HCT116 (cell line): ENCODE data around the gene LYSMD4. TPM values are rescaled to one million over a fixed set of nuclear protein-coding genes. Genes with fewer than 3 reads are reported as not detected.

ENCODE experiments used
- ATAC-seq: fragments of 200-7000 bp; cut with Tn5 transposase; 2 replicates; pipeline ENCODE4 v1.9.1; 2020; ENCODE audit warnings: mild to moderate bottlenecking, moderate library complexity
- BruUV-seq: library from RNA; stranded (reverse); fragments of 400-500 nt; replicated peaks from 2 replicates; lab custom pipeline; 2021; lab: Mats Ljungman, UMichigan
- CTCF ChIA-PET: fragments of 300-600 bp; sonication (Branson Sonifier 250); formaldehyde crosslinking; loops from one replicate; lab custom pipeline; 2021; ENCODE audit warnings: antibody characterized with exemption; lab: Charles Lee
- POLR2A ChIA-PET: fragments of 300-600, 350-600 bp; sonication (Branson Sonifier 250); formaldehyde crosslinking; loops from one replicate; lab custom pipeline; 2021; ENCODE audit warnings: antibody characterized with exemption; lab: Charles Lee
- RAD21 ChIA-PET, 2 experiments: fragments of 300-600 bp; sonication (Branson Sonifier 250); formaldehyde crosslinking; loops; one replicate each; lab custom pipeline; 2023; ENCODE audit warnings: low total read pairs in 2 of 2; ENCODE audit not compliant: uncharacterized antibody in 2 of 2, unreplicated experiment in 2 of 2, low non-redundant PET in 1 of 2; lab: Charles Lee
- DNase-seq: peaks from one replicate; pipeline ENCODE4 v3.0.0-alpha.2; 2010; ENCODE audit warnings: low read depth, low spot score
- H2AFZ ChIP-seq: fragments of 200-600 bp; shearing (Covaris generic), sonication (generic); 2 replicates; pipeline ENCODE4 v1.6.1; 2017; ENCODE audit warnings: low read depth, mixed run types, mixed read lengths, antibody characterized with exemption, low read length; ENCODE audit not compliant: poor library complexity, severe bottlenecking
- H3K27ac ChIP-seq: 2 replicates; pipeline ENCODE4 v1.5.1; 2012; ENCODE audit warnings: low read depth, low read length
- H3K27me3 ChIP-seq: fragments of 200-600 bp; sonication (generic); 2 replicates; pipeline ENCODE4 v1.6.1; 2016; ENCODE audit warnings: mixed run types, low read length, mixed read lengths; ENCODE audit not compliant: insufficient read depth
- H3K36me3 ChIP-seq, 2 experiments: fragments of 200-500 bp in 1 of 2; fragments of 200-600 bp in 1 of 2; sonication (Bioruptor generic) in 1 of 2; sonication (generic) in 1 of 2; 2 replicates each; pipeline versions ENCODE4 v1.5.1 to v1.6.1; 2014 to 2016; ENCODE audit warnings: low read length in 2 of 2, inconsistent platforms in 1 of 2, mixed read lengths in 1 of 2, mixed run types in 1 of 2; ENCODE audit not compliant: insufficient read depth in 2 of 2, control insufficient read depth in 1 of 2
- H3K4me1 ChIP-seq, 2 experiments: fragments of 200-600 bp in 1 of 2; sonication (generic) in 1 of 2; 2 replicates each; pipeline versions ENCODE4 v1.5.1 to v1.6.1; 2012 to 2017; ENCODE audit warnings: low read length in 2 of 2, inconsistent platforms in 1 of 2, mild to moderate bottlenecking in 1 of 2, mixed read lengths in 1 of 2, mixed run types in 1 of 2, moderate library complexity in 1 of 2; ENCODE audit not compliant: insufficient read depth in 2 of 2, control insufficient read depth in 1 of 2
- H3K4me2 ChIP-seq: fragments of 200-600 bp; sonication (generic); 2 replicates; pipeline ENCODE4 v1.6.1; 2017; ENCODE audit warnings: mixed run types, low read length, mixed read lengths
- H3K4me3 ChIP-seq, 2 experiments: fragments of 200-600 bp in 1 of 2; sonication (generic) in 1 of 2; replicated peaks in 1 of 2; 2 replicates each; pipeline ENCODE4 v1.5.1; 2011 to 2016; ENCODE audit warnings: low read length in 2 of 2, control low read depth in 1 of 2, low read depth in 1 of 2, mild to moderate bottlenecking in 1 of 2, mixed read lengths in 1 of 2, mixed run types in 1 of 2
- H3K79me2 ChIP-seq: fragments of 200-600 bp; sonication (generic); 2 replicates; pipeline ENCODE4 v1.6.1; 2017; ENCODE audit warnings: mild to moderate bottlenecking, mixed run types, low read length, moderate library complexity, mixed read lengths; ENCODE audit not compliant: insufficient read depth
- H3K9ac ChIP-seq: fragments of 200-600 bp; sonication (generic); 2 replicates; pipeline ENCODE4 v1.6.1; 2016; ENCODE audit warnings: low read length, mixed read lengths
- H3K9me2 ChIP-seq: fragments of 200-600 bp; sonication (generic), shearing (Covaris generic); 2 replicates; pipeline ENCODE4 v1.6.1; 2017; ENCODE audit warnings: mixed run types, mild to moderate bottlenecking, moderate library complexity; ENCODE audit not compliant: insufficient read depth
- H3K9me3 ChIP-seq, 2 experiments: fragments of 200-500 bp in 1 of 2; fragments of 200-600 bp in 1 of 2; sonication (Bioruptor generic) in 1 of 2; sonication (generic) in 1 of 2; 2 replicates each; pipeline ENCODE4 v1.6.1; 2014 to 2017; ENCODE audit warnings: low read length in 2 of 2, mixed read lengths in 2 of 2, inconsistent platforms in 1 of 2, low read depth in 1 of 2, mild to moderate bottlenecking in 1 of 2, mixed run types in 1 of 2, moderate library complexity in 1 of 2; ENCODE audit not compliant: control insufficient read depth in 1 of 2, insufficient read depth in 1 of 2
- H4K20me1 ChIP-seq: fragments of 200-600 bp; sonication (generic), shearing (Covaris generic); 2 replicates; pipeline ENCODE4 v1.6.1; 2017; ENCODE audit warnings: mixed run types, mild to moderate bottlenecking, moderate library complexity; ENCODE audit not compliant: insufficient read depth
- CBX3 ChIP-seq: IDR thresholded peaks from 2 replicates; pipeline ENCODE4 v1.6.1; 2012; ENCODE audit warnings: low read depth
- CTCF ChIP-seq, 3 experiments: fragments of 200-600 bp in 1 of 3; sonication (generic) in 1 of 3; IDR thresholded peaks in 2 of 3; conservative IDR thresholded peaks in 1 of 3; 2 replicates each; pipeline ENCODE4 v1.5.1; 2012 to 2017; ENCODE audit warnings: low read depth in 2 of 3, low read length in 2 of 3, antibody characterized with exemption in 1 of 3, borderline replicate concordance in 1 of 3, control low read depth in 1 of 3, mild to moderate bottlenecking in 1 of 3, mixed read lengths in 1 of 3, mixed run types in 1 of 3, moderate library complexity in 1 of 3; ENCODE audit not compliant: insufficient read depth in 1 of 3
- EGR1 ChIP-seq: IDR thresholded peaks from 2 replicates; pipeline ENCODE4 v1.6.1; 2012; ENCODE audit warnings: low read depth
- JUND ChIP-seq: IDR thresholded peaks from 2 replicates; pipeline ENCODE4 v1.6.1; 2012
- POLR2AphosphoS5 ChIP-seq: IDR thresholded peaks from 2 replicates; pipeline ENCODE4 v1.6.1; 2011; ENCODE audit warnings: mild to moderate bottlenecking, low read depth, low read length, moderate library complexity
- RAD21 ChIP-seq: IDR thresholded peaks from 2 replicates; pipeline ENCODE4 v1.6.1; 2012; ENCODE audit warnings: low read depth, mild to moderate bottlenecking
- SP1 ChIP-seq: IDR thresholded peaks from 2 replicates; pipeline ENCODE4 v1.6.1; 2012; ENCODE audit warnings: low read depth
- YY1 ChIP-seq: IDR thresholded peaks from 2 replicates; pipeline ENCODE4 v1.6.1; 2011; ENCODE audit warnings: low read length, low read depth, moderate library complexity, mild to moderate bottlenecking; ENCODE audit not compliant: insufficient replicate concordance; ENCODE audit errors: extremely low read depth
- ZBTB33 ChIP-seq: IDR thresholded peaks from 2 replicates; pipeline ENCODE4 v1.6.1; 2011; ENCODE audit warnings: mild to moderate bottlenecking, low read length, moderate library complexity; ENCODE audit not compliant: insufficient replicate concordance; ENCODE audit errors: extremely low read depth
- ZFX ChIP-seq: fragments of 450-650 bp; IDR thresholded peaks from 2 replicates; pipeline ENCODE4 v1.6.1; 2017
- ZNF274 ChIP-seq: fragments of 200-500 bp; sonication (Bioruptor generic); IDR thresholded peaks from 2 replicates; pipeline ENCODE4 v1.6.1; 2014; ENCODE audit warnings: mild to moderate bottlenecking, low read depth, low read length, inconsistent platforms
- intact Hi-C: fragments of 100-400 bp; cut with micrococcal nuclease; formaldehyde crosslinking; loops from 2 replicates; pipeline ENCODE4 v1.10.0; 2022
- total RNA-seq: library from RNA; stranded (reverse); gene quantifications from one replicate; pipeline ENCODE4 v1.2.1, GENCODE V29; 2021; ENCODE audit not compliant: unreplicated experiment

The LYSMD4 gene
- total RNA-seq, 1 experiment from 2014 or later: 8.6 TPM

GRCh38 chr15:99706557-99707303 is 26.5 kb downstream of the LYSMD4 start:
- no peak overlapping the region for H3K4me2 ChIP-seq
- no peaks in the 10 kb centered on the region; the same call in 1 of the 2 replicates for H3K79me2 ChIP-seq
- ChIA-PET CTCF (interaction anchor here (1.6 to 2.1 kb wide), 2 partner anchors 49 to 434 kb away, joined by 5 to 10 read pairs; no protein-coding TSS in a partner anchor), POLR2A (no interaction called here), RAD21 (no interaction called here)
- BruUV-seq: no TSS peak
- no peak overlapping the region for H3K27ac ChIP-seq
- no peaks in the 10 kb centered on the region for H3K9me3 ChIP-seq
- peaks cover 0 to 4% of the 10 kb centered on the region in 2 experiments; a peak in 1 of 4 replicates for H3K36me3 ChIP-seq
- DNase-seq (no peak), ATAC-seq (no peak)
- H3K9ac ChIP-seq: no peak overlapping the region
- H2AFZ ChIP-seq: no peak overlapping the region
- H4K20me1 ChIP-seq: no peaks in the 10 kb centered on the region; the same call in 1 of the 2 replicates
- TF ChIP-seq POLR2AphosphoS5 (no peak), SP1 (no peak), ZFX (no peak), ZBTB33 (no peak), YY1 (no peak), CTCF (IDR thresholded peaks at IDR 0.05 in 2 of 3, conservative IDR thresholded peaks at IDR 0.05 in 1 of 3; ENCODE audit: borderline replicate concordance in 1 of 3, insufficient read depth in 1 of 3, low read depth in 2 of 3, low read length in 2 of 3) (no peak), JUND (no peak), EGR1 (no peak), RAD21 (no peak), ZNF274 (no peak), CBX3 (no peak)
- intact Hi-C loops: no loop called here
- no peak overlapping the region for H3K4me3 ChIP-seq
- no peaks in the 10 kb centered on the region for H3K27me3 ChIP-seq
- peaks cover 17 to 33% of the 10 kb centered on the region in 2 experiments for H3K4me1 ChIP-seq
- no peaks in the 10 kb centered on the region for H3K9me2 ChIP-seq
